Upper lobe of left lung (tissue), 4 donors: Measurements from ENCODE around the gene EPHA4.

Experiments
- EP300 ChIP-seq, 4 donors: sonication (generic); formaldehyde crosslinking; IDR thresholded peaks; one replicate each; pipeline ENCODE4 v1.5.1; 2017; ENCODE audit warnings: antibody characterized with exemption in 4 of 4, control low read depth in 2 of 4
- POLR2A ChIP-seq, 4 donors: fragments of 450-650 bp; IDR thresholded peaks; one replicate each; pipeline ENCODE4 v1.5.1; 2016 to 2017; ENCODE audit warnings: antibody characterized with exemption in 4 of 4, mild to moderate bottlenecking in 2 of 4
- POLR2AphosphoS5 ChIP-seq, 2 donors: sonication (generic); formaldehyde crosslinking; IDR thresholded peaks; one replicate each; pipeline ENCODE4 v1.5.1; 2017; ENCODE audit warnings: antibody characterized with exemption in 2 of 2
- TF ChIP-seq, protein P1 (sequence below), 6 experiments: fragments of 450-650 bp in 4 of 6; fragments of 200-600 bp in 2 of 6; sonication (generic) in 2 of 6; IDR thresholded peaks; one replicate each; pipeline ENCODE4 v1.5.1; 2016 to 2019; ENCODE audit warnings: antibody characterized with exemption in 6 of 6

DNA sequence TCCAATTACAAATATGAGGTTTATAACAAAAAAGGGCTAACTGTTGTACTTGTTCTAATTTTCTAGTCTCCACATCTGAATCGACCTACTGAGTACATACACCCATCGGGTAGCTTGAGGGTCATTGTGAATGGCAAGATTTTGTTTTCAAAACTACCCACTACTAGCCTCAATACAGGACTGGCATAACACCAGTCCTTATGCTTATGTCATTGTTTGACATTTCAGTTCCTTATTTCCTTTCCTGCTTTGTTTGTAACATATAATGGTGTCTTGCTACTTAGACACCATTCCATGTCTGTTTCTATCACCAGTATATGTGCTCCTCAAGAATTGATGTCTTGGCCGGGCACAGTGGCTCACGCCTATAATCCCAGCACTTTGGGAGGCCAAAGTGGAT, 86.0 kb downstream of the EPHA4 start:
- TF ChIP-seq, protein P1, sequence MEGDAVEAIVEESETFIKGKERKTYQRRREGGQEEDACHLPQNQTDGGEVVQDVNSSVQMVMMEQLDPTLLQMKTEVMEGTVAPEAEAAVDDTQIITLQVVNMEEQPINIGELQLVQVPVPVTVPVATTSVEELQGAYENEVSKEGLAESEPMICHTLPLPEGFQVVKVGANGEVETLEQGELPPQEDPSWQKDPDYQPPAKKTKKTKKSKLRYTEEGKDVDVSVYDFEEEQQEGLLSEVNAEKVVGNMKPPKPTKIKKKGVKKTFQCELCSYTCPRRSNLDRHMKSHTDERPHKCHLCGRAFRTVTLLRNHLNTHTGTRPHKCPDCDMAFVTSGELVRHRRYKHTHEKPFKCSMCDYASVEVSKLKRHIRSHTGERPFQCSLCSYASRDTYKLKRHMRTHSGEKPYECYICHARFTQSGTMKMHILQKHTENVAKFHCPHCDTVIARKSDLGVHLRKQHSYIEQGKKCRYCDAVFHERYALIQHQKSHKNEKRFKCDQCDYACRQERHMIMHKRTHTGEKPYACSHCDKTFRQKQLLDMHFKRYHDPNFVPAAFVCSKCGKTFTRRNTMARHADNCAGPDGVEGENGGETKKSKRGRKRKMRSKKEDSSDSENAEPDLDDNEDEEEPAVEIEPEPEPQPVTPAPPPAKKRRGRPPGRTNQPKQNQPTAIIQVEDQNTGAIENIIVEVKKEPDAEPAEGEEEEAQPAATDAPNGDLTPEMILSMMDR (IDR thresholded peaks at IDR 0.05) = no peak
- TF ChIP-seq POLR2AphosphoS5 (IDR thresholded peaks at IDR 0.05) (no peak), POLR2A (IDR thresholded peaks at IDR 0.05) (no peak), EP300 (IDR thresholded peaks at IDR 0.05) (no peak)
